A549 (cell line): ENCODE data around the gene ACO2.

Experiments
- BCL3 ChIP-seq: fragments of >200 bp; sonication (Bioruptor Twin); formaldehyde crosslinking; IDR thresholded peaks from 3 replicates; pipeline ENCODE4 v1.6.1; 2016
- CTCF ChIP-seq: fragments of >200 bp; sonication (Bioruptor Twin); formaldehyde crosslinking; IDR thresholded peaks from 3 replicates; pipeline ENCODE4 v1.5.1; 2016
- FOSB ChIP-seq: fragments of 250-450 bp; sonication (Bioruptor Pico); IDR thresholded peaks from 2 replicates; pipeline ENCODE4 v1.5.0; 2020; ENCODE audit warnings: mild to moderate bottlenecking, moderate library complexity
- JUNB ChIP-seq: fragments of >200 bp; sonication (Bioruptor Twin); formaldehyde crosslinking; IDR thresholded peaks from 2 replicates; pipeline ENCODE4 v1.6.1; 2016
- REST ChIP-seq: fragments of 200-600 bp; sonication (generic); IDR thresholded peaks from 2 replicates; pipeline ENCODE4 v1.6.1; 2016; ENCODE audit warnings: antibody characterized with exemption, mild to moderate bottlenecking, moderate library complexity
- SMC3 ChIP-seq: fragments of >200 bp; sonication (Bioruptor Twin); formaldehyde crosslinking; IDR thresholded peaks from 3 replicates; pipeline ENCODE4 v1.6.1; 2018; ENCODE audit warnings: inconsistent platforms
- SREBF2 ChIP-seq: fragments of 450-650 bp; IDR thresholded peaks from 2 replicates; pipeline ENCODE4 v1.6.1; 2014; ENCODE audit warnings: mild to moderate bottlenecking, moderate library complexity
- TP53 ChIP-seq: fragments of 250-450 bp; sonication (Bioruptor Pico); IDR thresholded peaks from 2 replicates; pipeline ENCODE4 v1.5.0; 2021; ENCODE audit warnings: mild to moderate bottlenecking, moderate library complexity
- USF2 ChIP-seq: fragments of 450-650 bp; IDR thresholded peaks from 2 replicates; pipeline ENCODE4 v1.6.1; 2014; ENCODE audit warnings: antibody characterized with exemption
- ZSCAN20 ChIP-seq: fragments of 250-450 bp; sonication (Bioruptor Pico); IDR thresholded peaks from 2 replicates; pipeline ENCODE4 v1.8.0; 2022; ENCODE audit warnings: mild to moderate bottlenecking, moderate library complexity

- TF ChIP-seq CTCF = no peak
- no peak for TF ChIP-seq FOSB (CRISPR knock-in tag)
- no peak for TF ChIP-seq BCL3
- TF ChIP-seq REST = no peak
- TF ChIP-seq SREBF2 = no peak
- TF ChIP-seq SMC3 = no peak
- no peak for TF ChIP-seq ZSCAN20
- TF ChIP-seq JUNB = no peak
- TF ChIP-seq TP53 (CRISPR knock-in tag) = no peak
- no peak for TF ChIP-seq USF2
These were observed 43.7 kb downstream of the ACO2 start for GRCh38 chr22:41512421-41513194.
